Bronchial epithelial cell (primary cell): ENCODE data around the gene SRGAP3. TPM values are rescaled to one million over a fixed set of nuclear protein-coding genes. Genes with fewer than 3 reads are reported as not detected.
A peak's percentile ranks its signal among the peaks of the same experiment; 100 is the strongest.

Experiments
- DNase-seq: peaks from one replicate; pipeline ENCODE4 v3.0.0-alpha.2; 2010; ENCODE audit warnings: low read depth
- FAIRE-seq: peaks from 2 replicates; lab custom pipeline; 2011; peaks lifted over from hg19 to GRCh38; lab: Jason Lieb, UNC
- H3K27me3 ChIP-seq: 2 replicates; pipeline ENCODE4 v1.5.1; 2011; ENCODE audit warnings: low read length; ENCODE audit not compliant: control insufficient read depth, insufficient read depth
- H3K36me3 ChIP-seq: 2 replicates; pipeline ENCODE4 v1.5.1; 2011; ENCODE audit warnings: low read length; ENCODE audit not compliant: control insufficient read depth, insufficient read depth
- H3K4me3 ChIP-seq: 2 replicates; pipeline ENCODE4 v1.5.1; 2011; ENCODE audit warnings: mild to moderate bottlenecking, low read depth, low read length, control low read depth
- total RNA-seq: library from RNA; depleted of rRNA; stranded (reverse); fragments of >200 nt; gene quantifications from 2 replicates; pipeline ENCODE4 v1.2.1, GENCODE V29; 2014
- TF ChIP-seq, protein P1 (sequence below): IDR thresholded peaks from 2 replicates; pipeline ENCODE4 v1.5.1; 2011; ENCODE audit warnings: mild to moderate bottlenecking, moderate library complexity, low read length, control low read depth, inconsistent platforms; ENCODE audit not compliant: insufficient read depth, severe bottlenecking

SRGAP3 gene
- total RNA-seq, 1 donor from 2014 or later: 30.5 TPM

- no peaks in the 10 kb centered on the region for H3K27me3 ChIP-seq
- TF ChIP-seq, protein P1, sequence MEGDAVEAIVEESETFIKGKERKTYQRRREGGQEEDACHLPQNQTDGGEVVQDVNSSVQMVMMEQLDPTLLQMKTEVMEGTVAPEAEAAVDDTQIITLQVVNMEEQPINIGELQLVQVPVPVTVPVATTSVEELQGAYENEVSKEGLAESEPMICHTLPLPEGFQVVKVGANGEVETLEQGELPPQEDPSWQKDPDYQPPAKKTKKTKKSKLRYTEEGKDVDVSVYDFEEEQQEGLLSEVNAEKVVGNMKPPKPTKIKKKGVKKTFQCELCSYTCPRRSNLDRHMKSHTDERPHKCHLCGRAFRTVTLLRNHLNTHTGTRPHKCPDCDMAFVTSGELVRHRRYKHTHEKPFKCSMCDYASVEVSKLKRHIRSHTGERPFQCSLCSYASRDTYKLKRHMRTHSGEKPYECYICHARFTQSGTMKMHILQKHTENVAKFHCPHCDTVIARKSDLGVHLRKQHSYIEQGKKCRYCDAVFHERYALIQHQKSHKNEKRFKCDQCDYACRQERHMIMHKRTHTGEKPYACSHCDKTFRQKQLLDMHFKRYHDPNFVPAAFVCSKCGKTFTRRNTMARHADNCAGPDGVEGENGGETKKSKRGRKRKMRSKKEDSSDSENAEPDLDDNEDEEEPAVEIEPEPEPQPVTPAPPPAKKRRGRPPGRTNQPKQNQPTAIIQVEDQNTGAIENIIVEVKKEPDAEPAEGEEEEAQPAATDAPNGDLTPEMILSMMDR: no peak
- DNase-seq: no peak
- FAIRE-seq: no peak
- H3K4me3 ChIP-seq: no peak overlapping the region
- peaks cover 3% of the 10 kb centered on the region for H3K36me3 ChIP-seq
Measured at GRCh38 chr3:9081184-9081818, 168.1 kb downstream of the SRGAP3 start.

DNA sequence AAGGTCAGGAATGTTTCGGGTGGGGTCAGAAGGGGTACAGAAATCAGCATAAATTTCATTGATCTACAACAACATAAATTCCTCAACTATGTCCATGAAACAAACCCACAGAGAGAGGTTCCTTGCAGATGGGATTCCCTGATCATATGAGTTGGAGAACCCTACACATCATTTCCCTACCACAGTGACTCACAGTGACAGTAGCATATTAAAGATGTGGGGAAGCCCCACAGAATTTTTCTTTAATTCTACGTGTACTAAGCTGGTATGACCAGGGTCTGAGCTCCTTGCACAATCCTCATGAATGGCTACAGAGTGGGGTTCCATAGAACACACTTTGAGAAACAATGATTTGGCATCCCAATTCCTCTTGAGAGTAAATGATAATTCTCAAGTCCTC lies 169.3 kb downstream of the SRGAP3 start:
- H3K4me3 ChIP-seq: no peak overlapping the region
- DNase-seq (peak; percentile 89), FAIRE-seq (no peak)
- TF ChIP-seq, protein P1: no peak
- H3K36me3 ChIP-seq: peaks cover 3% of the 10 kb centered on the region
- H3K27me3 ChIP-seq: no peaks in the 10 kb centered on the region

GRCh38 chr3:9079676-9080075 lies 169.8 kb downstream of the SRGAP3 start:
- Histone ChIP-seq H3K4me3 (no peak overlapping the region), H3K27me3 (no peaks in the 10 kb centered on the region), H3K36me3 (peaks cover 3% of the 10 kb centered on the region)
- TF ChIP-seq, protein P1: no peak
- DNase-seq (peak; percentile 81), FAIRE-seq (no peak)

DNA sequence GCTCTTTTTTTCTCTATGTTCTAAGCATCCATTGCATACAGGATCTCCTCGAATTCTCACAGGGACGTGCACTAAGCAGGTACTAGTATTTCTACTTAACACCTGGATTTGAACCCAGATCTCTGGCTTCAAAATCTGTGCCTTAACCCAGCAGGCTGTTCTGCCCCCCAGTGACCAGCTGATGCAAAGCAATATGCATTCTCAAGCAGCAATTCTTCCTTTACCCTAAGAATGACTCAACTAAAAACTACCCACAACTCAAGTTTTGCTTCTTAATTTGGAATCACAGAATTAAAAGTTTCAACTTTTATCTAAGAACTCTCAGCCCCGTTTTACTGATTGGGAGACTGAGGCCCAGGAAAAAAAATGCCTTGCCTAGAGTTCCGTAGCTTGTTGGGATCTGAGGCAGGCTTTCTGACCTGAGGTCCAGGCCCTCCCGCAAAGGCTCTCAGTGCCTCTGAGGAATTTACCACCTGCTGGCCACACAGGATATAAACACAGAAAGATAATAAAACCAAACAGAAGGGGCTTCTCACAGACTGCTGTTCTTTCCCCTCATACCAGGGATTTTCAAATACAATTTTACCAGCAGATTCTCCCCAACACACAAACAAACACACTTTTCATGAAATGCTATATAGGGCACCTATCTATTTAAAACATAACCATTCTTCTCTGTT lies 170.7 kb downstream of the SRGAP3 start:
- H3K4me3 ChIP-seq: no peak overlapping the region
- TF ChIP-seq, protein P1: no peak
- H3K27me3 ChIP-seq: no peaks in the 10 kb centered on the region
- no peak for FAIRE-seq
- peaks cover 5% of the 10 kb centered on the region for H3K36me3 ChIP-seq
- no peak for DNase-seq

GRCh38 chr3:9077029-9077428 lies 172.4 kb downstream of the SRGAP3 start:
- no peak for FAIRE-seq
- no peaks in the 10 kb centered on the region for H3K27me3 ChIP-seq
- TF ChIP-seq, protein P1: no peak
- no peak overlapping the region for H3K4me3 ChIP-seq
- peaks cover 11% of the 10 kb centered on the region for H3K36me3 ChIP-seq
- no peak for DNase-seq
